ENCODE measurements around the gene BID. TPM values are rescaled to one million over a fixed set of nuclear protein-coding genes. Genes with fewer than 3 reads are reported as not detected.

Gene BID
- total RNA-seq, 2 experiments from 2014 or later, result 59.9 to 60.3 TPM

DNA sequence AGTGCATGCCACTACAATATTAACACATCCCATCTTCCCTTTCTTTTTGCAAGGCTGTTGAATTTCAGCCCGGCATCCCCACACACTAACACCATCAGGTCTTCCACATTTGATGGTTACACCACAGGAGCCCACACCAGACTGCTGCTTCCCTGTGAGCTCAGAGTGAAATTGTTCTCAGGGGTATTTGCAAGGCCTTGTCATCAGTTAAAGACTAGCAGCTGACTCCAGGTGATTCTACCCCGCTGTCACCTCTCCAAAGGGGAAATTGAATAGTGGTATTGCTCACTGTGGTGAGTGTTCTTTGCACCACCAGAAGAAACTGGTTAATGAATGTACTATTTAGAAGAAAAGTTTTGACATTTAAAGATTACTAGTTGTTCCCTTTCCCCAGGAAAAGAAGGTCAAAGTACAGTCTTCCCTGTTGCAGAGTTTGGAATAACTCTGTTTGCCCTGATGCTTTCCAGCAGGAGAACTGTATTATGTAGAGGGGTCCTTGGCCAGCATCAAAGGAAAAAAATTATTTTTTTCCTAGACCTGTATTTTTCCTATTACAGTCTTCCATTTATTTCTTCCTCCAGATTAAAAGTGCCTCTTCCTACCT is 41.9 kb downstream of the BID start:
- ChIA-PET POLR2A (no interaction called here), CTCF (ENCODE audit: unreplicated experiment) (no interaction called here)
- H3K9me3 ChIP-seq (ENCODE audit: low read length), result no peaks in the 10 kb centered on the region
- no peak for DNase-seq (ENCODE audit: low spot score)
- H3K4me2 ChIP-seq (ENCODE audit: low read length), result no peak overlapping the region
- peaks cover 80% of the 10 kb centered on the region for H3K36me3 ChIP-seq (ENCODE audit: insufficient read depth, low read length)
- no peak overlapping the region for H3K4me3 ChIP-seq (ENCODE audit: low read depth, low read length, poor library complexity, severe bottlenecking)
- H3K4me1 ChIP-seq (ENCODE audit: insufficient read depth, low read length, poor library complexity, severe bottlenecking), result no peaks in the 10 kb centered on the region
- TF ChIP-seq, protein P1, sequence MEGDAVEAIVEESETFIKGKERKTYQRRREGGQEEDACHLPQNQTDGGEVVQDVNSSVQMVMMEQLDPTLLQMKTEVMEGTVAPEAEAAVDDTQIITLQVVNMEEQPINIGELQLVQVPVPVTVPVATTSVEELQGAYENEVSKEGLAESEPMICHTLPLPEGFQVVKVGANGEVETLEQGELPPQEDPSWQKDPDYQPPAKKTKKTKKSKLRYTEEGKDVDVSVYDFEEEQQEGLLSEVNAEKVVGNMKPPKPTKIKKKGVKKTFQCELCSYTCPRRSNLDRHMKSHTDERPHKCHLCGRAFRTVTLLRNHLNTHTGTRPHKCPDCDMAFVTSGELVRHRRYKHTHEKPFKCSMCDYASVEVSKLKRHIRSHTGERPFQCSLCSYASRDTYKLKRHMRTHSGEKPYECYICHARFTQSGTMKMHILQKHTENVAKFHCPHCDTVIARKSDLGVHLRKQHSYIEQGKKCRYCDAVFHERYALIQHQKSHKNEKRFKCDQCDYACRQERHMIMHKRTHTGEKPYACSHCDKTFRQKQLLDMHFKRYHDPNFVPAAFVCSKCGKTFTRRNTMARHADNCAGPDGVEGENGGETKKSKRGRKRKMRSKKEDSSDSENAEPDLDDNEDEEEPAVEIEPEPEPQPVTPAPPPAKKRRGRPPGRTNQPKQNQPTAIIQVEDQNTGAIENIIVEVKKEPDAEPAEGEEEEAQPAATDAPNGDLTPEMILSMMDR (conservative IDR thresholded peaks at IDR 0.05; ENCODE audit: low read length), result no peak
- no peak for TF ChIP-seq EZH2phosphoT487 (IDR thresholded peaks at IDR 0.05; ENCODE audit: borderline replicate concordance, low read depth, low read length)
- intact Hi-C loops (cut with micrococcal nuclease; ENCODE audit: unreplicated experiment), result no loop called here
- no peaks in the 10 kb centered on the region for H3K9me2 ChIP-seq (ENCODE audit: insufficient read depth, low read length)
- no peak overlapping the region for H3K27ac ChIP-seq (ENCODE audit: low read depth, low read length, poor library complexity, severe bottlenecking)
- H3K79me2 ChIP-seq (ENCODE audit: insufficient read depth, low read depth, low read length), result no peaks in the 10 kb centered on the region
- H2AFZ ChIP-seq (ENCODE audit: low read length), result no peak overlapping the region
- no TSS peak for BruUV-seq (replicated peaks)
- no peaks in the 10 kb centered on the region for H4K20me1 ChIP-seq (ENCODE audit: insufficient read depth, low read length)

DNA sequence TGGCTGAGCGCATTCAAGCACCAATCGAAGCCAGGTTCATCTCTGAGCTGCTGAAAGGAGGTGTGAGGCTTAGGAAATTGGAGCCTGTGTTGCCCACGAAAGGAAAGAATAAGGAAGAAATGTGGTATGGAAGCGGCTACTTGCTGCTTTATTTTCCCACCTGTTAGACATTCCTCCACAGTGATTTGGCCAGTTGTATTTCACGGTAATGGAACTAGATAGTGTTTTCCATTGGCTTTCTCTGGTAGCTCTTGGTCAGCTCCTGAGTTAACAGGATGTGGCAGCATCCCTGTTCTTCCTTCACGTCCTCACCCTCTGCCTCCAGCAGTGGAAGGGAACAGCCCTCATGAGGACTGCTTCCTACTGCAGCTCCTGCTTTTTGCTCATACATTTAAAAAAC is 44.7 kb downstream of the BID start:
- no TSS peak for BruUV-seq (replicated peaks)
- no peaks in the 10 kb centered on the region for H3K79me2 ChIP-seq (ENCODE audit: insufficient read depth, low read depth, low read length)
- H3K4me1 ChIP-seq (ENCODE audit: insufficient read depth, low read length, poor library complexity, severe bottlenecking), result no peaks in the 10 kb centered on the region
- no peak overlapping the region for H3K4me2 ChIP-seq (ENCODE audit: low read length)
- H3K27ac ChIP-seq (ENCODE audit: low read depth, low read length, poor library complexity, severe bottlenecking), result no peak overlapping the region
- intact Hi-C loops (cut with micrococcal nuclease; ENCODE audit: unreplicated experiment), result no loop called here
- H3K9me2 ChIP-seq (ENCODE audit: insufficient read depth, low read length), result no peaks in the 10 kb centered on the region
- no peak overlapping the region for H3K4me3 ChIP-seq (ENCODE audit: low read depth, low read length, poor library complexity, severe bottlenecking)
- H4K20me1 ChIP-seq (ENCODE audit: insufficient read depth, low read length), result no peaks in the 10 kb centered on the region
- POLR2A ChIA-PET, result interaction anchor here (0.6 kb wide), 1 partner anchor 262 kb away, joined by 3 read pairs; no protein-coding TSS in a partner anchor
- CTCF ChIA-PET (ENCODE audit: unreplicated experiment), result no interaction called here
- TF ChIP-seq, protein P1 (conservative IDR thresholded peaks at IDR 0.05; ENCODE audit: low read length), result no peak
- peaks cover 67% of the 10 kb centered on the region for H3K36me3 ChIP-seq (ENCODE audit: insufficient read depth, low read length)
- H2AFZ ChIP-seq (ENCODE audit: low read length), result no peak overlapping the region
- DNase-seq (ENCODE audit: low spot score), result no peak
- no peaks in the 10 kb centered on the region for H3K9me3 ChIP-seq (ENCODE audit: low read length)

DNA sequence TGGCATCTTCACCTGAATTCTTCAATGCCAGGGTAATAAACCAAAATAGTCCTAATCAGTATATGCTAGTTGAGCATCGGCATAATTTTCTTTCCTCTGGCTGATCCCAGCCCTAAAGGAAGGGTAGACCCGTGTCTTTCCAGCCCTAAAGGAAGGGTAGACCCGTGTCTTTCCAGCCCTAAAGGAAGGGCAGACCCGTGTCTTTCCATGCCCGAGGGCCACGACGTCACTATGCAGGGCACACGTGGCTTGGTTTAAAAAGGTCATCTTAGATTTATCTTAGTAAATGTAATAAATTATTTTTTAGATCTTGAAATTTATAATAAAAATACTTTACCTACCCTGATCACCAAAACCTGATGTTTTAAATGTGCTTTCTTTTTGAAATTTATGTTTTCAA is 45.5 kb downstream of the BID start:
- Histone ChIP-seq H3K27ac (ENCODE audit: low read depth, low read length, poor library complexity, severe bottlenecking) (no peak overlapping the region), H3K4me3 (ENCODE audit: low read depth, low read length, poor library complexity, severe bottlenecking) (no peak overlapping the region), H4K20me1 (ENCODE audit: insufficient read depth, low read length) (no peaks in the 10 kb centered on the region), H3K9me3 (ENCODE audit: low read length) (no peaks in the 10 kb centered on the region), H2AFZ (ENCODE audit: low read length) (no peak overlapping the region), H3K36me3 (ENCODE audit: insufficient read depth, low read length) (peaks cover 59% of the 10 kb centered on the region; the same call in 1 of the 2 replicates), H3K4me1 (ENCODE audit: insufficient read depth, low read length, poor library complexity, severe bottlenecking) (no peaks in the 10 kb centered on the region), H3K79me2 (ENCODE audit: insufficient read depth, low read depth, low read length) (no peaks in the 10 kb centered on the region), H3K4me2 (ENCODE audit: low read length) (no peak overlapping the region), H3K9me2 (ENCODE audit: insufficient read depth, low read length) (no peaks in the 10 kb centered on the region)
- POLR2A ChIA-PET, result no interaction called here
- BruUV-seq (replicated peaks), result TSS peak; percentile 66
- TF ChIP-seq, protein P1 (conservative IDR thresholded peaks at IDR 0.05; ENCODE audit: low read length), result no peak
- no peak for TF ChIP-seq EZH2phosphoT487 (IDR thresholded peaks at IDR 0.05; ENCODE audit: borderline replicate concordance, low read depth, low read length)
- DNase-seq (ENCODE audit: low spot score), result no peak
- CTCF ChIA-PET (ENCODE audit: unreplicated experiment), result no interaction called here
- intact Hi-C loops (cut with micrococcal nuclease; ENCODE audit: unreplicated experiment), result no loop called here

Measured in OCI-LY7 (cell line).